K562 (cell line): ENCODE results near the gene LAMTOR1. TPM values are rescaled to one million over a fixed set of nuclear protein-coding genes. Genes with fewer than 3 reads are reported as not detected.

Experiments used
- ESRRB ChIP-seq: fragments of 250-450 bp; sonication (Bioruptor Pico); IDR thresholded peaks from 2 replicates; pipeline ENCODE4 v1.5.0; 2020; ENCODE audit warnings: mild to moderate bottlenecking, moderate library complexity, borderline replicate concordance
- GMEB1 ChIP-seq: fragments of 250-450 bp; sonication (Bioruptor Pico); IDR thresholded peaks from 2 replicates; pipeline ENCODE4 v1.4.0; 2020; ENCODE audit warnings: mild to moderate bottlenecking
- HNRNPUL1 ChIP-seq: fragments of 200-400 bp; formaldehyde crosslinking; IDR thresholded peaks from 2 replicates; pipeline ENCODE4 v1.6.1; 2017; ENCODE audit warnings: low read length
- MEIS2 ChIP-seq: fragments of 450-650 bp; IDR thresholded peaks from 2 replicates; pipeline ENCODE4 v1.6.1; 2014; ENCODE audit warnings: mild to moderate bottlenecking; ENCODE audit not compliant: partially characterized antibody
- MTA3 ChIP-seq: fragments of 450-650 bp; formaldehyde crosslinking; IDR thresholded peaks from 2 replicates; pipeline ENCODE4 v1.6.1; 2017; ENCODE audit warnings: mild to moderate bottlenecking, borderline replicate concordance
- POLR2G ChIP-seq: fragments of 200-400 bp; formaldehyde crosslinking; IDR thresholded peaks from 2 replicates; pipeline ENCODE4 v1.6.1; 2017; ENCODE audit warnings: low read depth, mild to moderate bottlenecking, antibody characterized with exemption, low read length, moderate library complexity
- SMARCA4 ChIP-seq: fragments of 450-650 bp; IDR thresholded peaks from 2 replicates; pipeline ENCODE4 v1.6.1; 2016
- VEZF1 ChIP-seq: fragments of 200-800 bp; sonication (Bioruptor generic); IDR thresholded peaks from 2 replicates; pipeline ENCODE4 v1.6.1; 2017; ENCODE audit warnings: missing genetic modification characterization, missing compliant biosample characterization
- ZNF324 ChIP-seq: fragments of 250-450 bp; sonication (Bioruptor Pico); IDR thresholded peaks from 2 replicates; pipeline ENCODE4 v1.4.0; 2020; ENCODE audit warnings: mild to moderate bottlenecking
- ZNF592 ChIP-seq: fragments of 450-650 bp; IDR thresholded peaks from 2 replicates; pipeline ENCODE4 v1.6.1; 2017; ENCODE audit warnings: antibody characterized with exemption, mild to moderate bottlenecking
- polyA plus RNA-seq, 8 experiments: library from polyadenylated mRNA; depleted of rRNA in 4 of 8; stranded (reverse) in 5 of 8; unstranded in 3 of 8; fragments of >200 nt; fragmentation: Nextera tagmentation in 2 of 8; fragmentation: Illumina TruSeq in 1 of 8; extraction: Ambion mirVana in 2 of 8; extraction: Trizol in 1 of 8; gene quantifications; 2 replicates each; pipeline versions ENCODE4 v1.2.1 to v1.2.3, GENCODE V29; 2011 to 2014; ENCODE audit warnings: inconsistent platforms in 1 of 8, missing spikeins in 1 of 8
- total RNA-seq, 7 experiments: library from RNA; depleted of rRNA in 6 of 7; stranded (reverse); fragments of >200 nt in 6 of 7; fragmentation: Illumina TruSeq in 2 of 7; extraction: Trizol in 2 of 7; gene quantifications; 2 replicates each; pipeline versions ENCODE4 v1.2.1 to v1.2.3, GENCODE V29; 2011 to 2021; ENCODE audit warnings: low replicate concordance in 1 of 7

Gene LAMTOR1
- total and polyA plus RNA-seq, 9 of the 15 experiments (the other 6 are each of a cell fraction or from before 2014, with no cell fraction given): 62.6 to 104 (median 85.3) TPM

GRCh38 chr11:72080326-72081183 is 22.5 kb downstream of the LAMTOR1 start, which contains the start of the genes LRRC51 and NUMA1 (continued):
- TF ChIP-seq VEZF1 (CRISPR knock-in tag): peak; percentile 70
- peak; percentile 58 for TF ChIP-seq MEIS2
- no peak for TF ChIP-seq ZNF324 (CRISPR knock-in tag)
- TF ChIP-seq ZNF592: 0 out of 2 replicates have a peak, but pooled peaks have one; percentile 8
- no peak for TF ChIP-seq HNRNPUL1
- TF ChIP-seq MTA3: peak; percentile 87; the same call in 1 of the 2 replicates
- peak; percentile 51 for TF ChIP-seq GMEB1 (CRISPR knock-in tag)
- TF ChIP-seq ESRRB: no peak
- TF ChIP-seq SMARCA4: no peak
- peak; percentile 98 for TF ChIP-seq POLR2G
